ENCODE results near the gene RABGAP1.

DNA sequence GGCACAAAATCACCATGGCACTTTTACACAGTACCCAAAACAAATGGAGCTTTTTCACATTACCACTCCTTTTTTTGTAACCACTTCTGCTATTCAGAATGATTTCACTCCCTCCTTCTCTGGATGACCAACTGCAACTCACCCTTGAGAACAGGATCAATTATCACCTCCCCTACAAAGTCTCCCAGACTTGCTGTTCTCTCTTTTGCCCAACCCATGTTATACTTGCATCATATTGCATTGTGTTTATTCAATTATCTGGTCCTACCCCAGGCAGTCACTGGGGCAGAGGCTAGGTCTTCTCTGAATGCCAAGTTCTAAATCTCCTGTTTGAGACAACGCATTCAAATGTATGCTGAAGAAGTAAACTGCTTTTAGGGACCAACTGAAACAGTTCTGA is 188.6 kb downstream of the RABGAP1 start:
- TF ChIP-seq, protein P1, sequence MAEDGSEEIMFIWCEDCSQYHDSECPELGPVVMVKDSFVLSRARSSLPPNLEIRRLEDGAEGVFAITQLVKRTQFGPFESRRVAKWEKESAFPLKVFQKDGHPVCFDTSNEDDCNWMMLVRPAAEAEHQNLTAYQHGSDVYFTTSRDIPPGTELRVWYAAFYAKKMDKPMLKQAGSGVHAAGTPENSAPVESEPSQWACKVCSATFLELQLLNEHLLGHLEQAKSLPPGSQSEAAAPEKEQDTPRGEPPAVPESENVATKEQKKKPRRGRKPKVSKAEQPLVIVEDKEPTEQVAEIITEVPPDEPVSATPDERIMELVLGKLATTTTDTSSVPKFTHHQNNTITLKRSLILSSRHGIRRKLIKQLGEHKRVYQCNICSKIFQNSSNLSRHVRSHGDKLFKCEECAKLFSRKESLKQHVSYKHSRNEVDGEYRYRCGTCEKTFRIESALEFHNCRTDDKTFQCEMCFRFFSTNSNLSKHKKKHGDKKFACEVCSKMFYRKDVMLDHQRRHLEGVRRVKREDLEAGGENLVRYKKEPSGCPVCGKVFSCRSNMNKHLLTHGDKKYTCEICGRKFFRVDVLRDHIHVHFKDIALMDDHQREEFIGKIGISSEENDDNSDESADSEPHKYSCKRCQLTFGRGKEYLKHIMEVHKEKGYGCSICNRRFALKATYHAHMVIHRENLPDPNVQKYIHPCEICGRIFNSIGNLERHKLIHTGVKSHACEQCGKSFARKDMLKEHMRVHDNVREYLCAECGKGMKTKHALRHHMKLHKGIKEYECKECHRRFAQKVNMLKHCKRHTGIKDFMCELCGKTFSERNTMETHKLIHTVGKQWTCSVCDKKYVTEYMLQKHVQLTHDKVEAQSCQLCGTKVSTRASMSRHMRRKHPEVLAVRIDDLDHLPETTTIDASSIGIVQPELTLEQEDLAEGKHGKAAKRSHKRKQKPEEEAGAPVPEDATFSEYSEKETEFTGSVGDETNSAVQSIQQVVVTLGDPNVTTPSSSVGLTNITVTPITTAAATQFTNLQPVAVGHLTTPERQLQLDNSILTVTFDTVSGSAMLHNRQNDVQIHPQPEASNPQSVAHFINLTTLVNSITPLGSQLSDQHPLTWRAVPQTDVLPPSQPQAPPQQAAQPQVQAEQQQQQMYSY (CRISPR knock-in tag; IDR thresholded peaks at IDR 0.05), result no peak
- TF ChIP-seq POLR2AphosphoS5 (IDR thresholded peaks at IDR 0.05; ENCODE audit: low read length) (no peak), EP300 (IDR thresholded peaks at IDR 0.05; ENCODE audit: borderline replicate concordance in 1 of 2, control insufficient read depth in 1 of 2, low read depth in 2 of 2, low read length in 2 of 2) (no peak), ZNF274 (IDR thresholded peaks at IDR 0.05; ENCODE audit: insufficient read depth, insufficient read length) (no peak), RFX5 (IDR thresholded peaks at IDR 0.05; ENCODE audit: low read depth, low read length) (no peak), CREM (IDR thresholded peaks at IDR 0.05; ENCODE audit: low read depth) (no peak), NFYB (IDR thresholded peaks at IDR 0.05; ENCODE audit: insufficient read depth, low read depth, low read length) (no peak), STAT3 (IDR thresholded peaks at IDR 0.05; ENCODE audit: low read depth, low read length) (no peak), TARDBP (IDR thresholded peaks at IDR 0.05; ENCODE audit: borderline replicate concordance) (no peak)
- TF ChIP-seq, protein P2, sequence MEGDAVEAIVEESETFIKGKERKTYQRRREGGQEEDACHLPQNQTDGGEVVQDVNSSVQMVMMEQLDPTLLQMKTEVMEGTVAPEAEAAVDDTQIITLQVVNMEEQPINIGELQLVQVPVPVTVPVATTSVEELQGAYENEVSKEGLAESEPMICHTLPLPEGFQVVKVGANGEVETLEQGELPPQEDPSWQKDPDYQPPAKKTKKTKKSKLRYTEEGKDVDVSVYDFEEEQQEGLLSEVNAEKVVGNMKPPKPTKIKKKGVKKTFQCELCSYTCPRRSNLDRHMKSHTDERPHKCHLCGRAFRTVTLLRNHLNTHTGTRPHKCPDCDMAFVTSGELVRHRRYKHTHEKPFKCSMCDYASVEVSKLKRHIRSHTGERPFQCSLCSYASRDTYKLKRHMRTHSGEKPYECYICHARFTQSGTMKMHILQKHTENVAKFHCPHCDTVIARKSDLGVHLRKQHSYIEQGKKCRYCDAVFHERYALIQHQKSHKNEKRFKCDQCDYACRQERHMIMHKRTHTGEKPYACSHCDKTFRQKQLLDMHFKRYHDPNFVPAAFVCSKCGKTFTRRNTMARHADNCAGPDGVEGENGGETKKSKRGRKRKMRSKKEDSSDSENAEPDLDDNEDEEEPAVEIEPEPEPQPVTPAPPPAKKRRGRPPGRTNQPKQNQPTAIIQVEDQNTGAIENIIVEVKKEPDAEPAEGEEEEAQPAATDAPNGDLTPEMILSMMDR (IDR thresholded peaks at IDR 0.05 in 2 of 3, conservative IDR thresholded peaks at IDR 0.05 in 1 of 3; ENCODE audit: control insufficient read depth in 2 of 3, extremely low read depth in 1 of 3, insufficient read depth in 1 of 3, low read depth in 3 of 3, low read length in 3 of 3), result no peak
- TF ChIP-seq, protein P3, sequence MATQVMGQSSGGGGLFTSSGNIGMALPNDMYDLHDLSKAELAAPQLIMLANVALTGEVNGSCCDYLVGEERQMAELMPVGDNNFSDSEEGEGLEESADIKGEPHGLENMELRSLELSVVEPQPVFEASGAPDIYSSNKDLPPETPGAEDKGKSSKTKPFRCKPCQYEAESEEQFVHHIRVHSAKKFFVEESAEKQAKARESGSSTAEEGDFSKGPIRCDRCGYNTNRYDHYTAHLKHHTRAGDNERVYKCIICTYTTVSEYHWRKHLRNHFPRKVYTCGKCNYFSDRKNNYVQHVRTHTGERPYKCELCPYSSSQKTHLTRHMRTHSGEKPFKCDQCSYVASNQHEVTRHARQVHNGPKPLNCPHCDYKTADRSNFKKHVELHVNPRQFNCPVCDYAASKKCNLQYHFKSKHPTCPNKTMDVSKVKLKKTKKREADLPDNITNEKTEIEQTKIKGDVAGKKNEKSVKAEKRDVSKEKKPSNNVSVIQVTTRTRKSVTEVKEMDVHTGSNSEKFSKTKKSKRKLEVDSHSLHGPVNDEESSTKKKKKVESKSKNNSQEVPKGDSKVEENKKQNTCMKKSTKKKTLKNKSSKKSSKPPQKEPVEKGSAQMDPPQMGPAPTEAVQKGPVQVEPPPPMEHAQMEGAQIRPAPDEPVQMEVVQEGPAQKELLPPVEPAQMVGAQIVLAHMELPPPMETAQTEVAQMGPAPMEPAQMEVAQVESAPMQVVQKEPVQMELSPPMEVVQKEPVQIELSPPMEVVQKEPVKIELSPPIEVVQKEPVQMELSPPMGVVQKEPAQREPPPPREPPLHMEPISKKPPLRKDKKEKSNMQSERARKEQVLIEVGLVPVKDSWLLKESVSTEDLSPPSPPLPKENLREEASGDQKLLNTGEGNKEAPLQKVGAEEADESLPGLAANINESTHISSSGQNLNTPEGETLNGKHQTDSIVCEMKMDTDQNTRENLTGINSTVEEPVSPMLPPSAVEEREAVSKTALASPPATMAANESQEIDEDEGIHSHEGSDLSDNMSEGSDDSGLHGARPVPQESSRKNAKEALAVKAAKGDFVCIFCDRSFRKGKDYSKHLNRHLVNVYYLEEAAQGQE (IDR thresholded peaks at IDR 0.05; ENCODE audit: low read depth, low read length), result no peak
